Measurements from ENCODE around the gene FGFR4. TPM values are rescaled to one million over a fixed set of nuclear protein-coding genes. Genes with fewer than 3 reads are reported as not detected.

The FGFR4 gene
- total RNA-seq, 1 experiment from 2014 or later: 158 TPM

DNA sequence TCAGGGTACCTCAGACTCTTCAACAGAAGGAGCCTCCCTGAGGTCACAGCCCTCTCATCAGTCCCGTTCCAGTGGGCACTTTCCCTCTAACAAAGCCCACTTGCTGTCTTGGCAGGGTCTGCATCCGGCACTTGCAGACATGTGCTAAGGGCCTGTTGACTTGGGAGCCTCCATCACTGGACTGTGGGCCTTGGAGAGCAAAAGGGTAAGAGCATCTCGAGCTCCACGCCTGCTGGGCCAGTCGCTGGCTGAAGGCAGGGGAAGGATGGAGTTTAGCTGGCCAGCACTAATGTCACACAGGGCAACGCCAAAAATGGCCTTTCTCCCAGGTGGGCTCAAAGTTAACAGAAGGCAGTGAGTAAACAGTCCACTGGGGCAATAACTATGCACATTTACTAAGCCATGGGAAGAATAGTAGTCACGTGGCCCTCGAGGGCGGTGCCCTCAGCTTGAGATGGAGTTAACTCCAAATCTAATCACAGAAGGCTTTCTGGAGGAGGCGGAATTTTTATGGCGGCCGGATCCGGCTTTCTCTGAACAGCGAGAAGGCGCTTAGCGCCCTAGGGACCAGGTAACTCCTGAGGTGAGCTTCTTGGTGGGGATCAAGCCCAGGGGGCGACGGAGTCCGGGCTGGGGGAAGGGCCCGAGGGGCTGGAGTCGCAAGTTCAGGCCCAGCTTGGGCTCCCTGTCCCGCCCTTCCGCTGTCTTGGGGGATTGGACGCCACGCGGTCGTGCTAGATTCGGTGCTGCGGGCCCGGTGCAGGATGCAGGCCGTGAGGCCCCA is 44.8 kb downstream of the FGFR4 start:
- DNase-seq (ENCODE audit: low spot score): no peak

DNA sequence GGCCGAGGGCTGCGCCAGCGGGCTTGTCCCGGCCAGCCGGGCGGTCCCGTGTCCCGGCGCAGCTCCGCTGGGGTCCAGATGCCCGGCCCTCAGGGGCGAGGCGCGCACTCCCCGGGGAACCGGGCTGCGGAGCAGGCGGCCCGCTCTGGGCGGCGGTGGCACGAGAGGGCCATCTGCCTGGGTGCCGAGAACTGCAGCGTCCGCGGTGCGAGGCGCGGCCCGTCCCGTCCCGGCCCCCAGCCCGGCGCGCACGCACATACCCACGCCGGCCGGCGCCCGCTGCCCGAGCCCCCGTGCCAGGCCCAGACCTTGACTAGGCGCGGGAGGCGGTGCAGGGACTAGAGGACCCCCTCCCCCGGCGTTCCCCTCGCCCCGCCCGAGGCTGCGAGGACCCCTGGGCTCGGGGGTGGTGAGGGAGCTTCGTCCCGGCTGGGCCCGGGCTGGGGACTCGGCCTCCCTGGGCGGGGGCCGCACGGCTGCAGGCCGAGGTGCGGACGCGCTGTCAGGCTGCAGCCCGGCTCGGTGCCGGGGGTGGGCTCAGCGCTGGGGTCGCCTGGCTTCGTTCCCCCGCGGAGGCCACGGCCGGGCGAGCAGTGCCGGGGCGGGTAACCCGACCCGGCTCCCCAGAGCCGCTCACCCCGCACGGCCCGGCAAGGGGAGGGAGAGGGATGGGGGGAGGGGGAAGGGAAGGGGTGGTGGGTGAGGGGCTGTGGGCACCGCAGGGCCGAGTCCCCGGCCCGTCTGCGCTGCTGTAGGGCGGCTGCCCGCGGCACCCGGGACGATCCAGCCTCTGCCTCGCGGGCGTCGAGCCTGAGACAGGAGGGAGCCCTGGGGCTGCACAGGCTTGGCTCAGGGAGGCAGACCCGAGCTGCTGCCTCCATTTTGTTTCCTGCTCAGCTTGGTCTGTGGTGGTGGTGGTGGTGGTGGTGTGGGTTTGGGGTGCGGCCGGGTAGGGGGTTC is 45.7 kb downstream of the FGFR4 start:
- DNase-seq (ENCODE audit: low spot score): no peak

DNA sequence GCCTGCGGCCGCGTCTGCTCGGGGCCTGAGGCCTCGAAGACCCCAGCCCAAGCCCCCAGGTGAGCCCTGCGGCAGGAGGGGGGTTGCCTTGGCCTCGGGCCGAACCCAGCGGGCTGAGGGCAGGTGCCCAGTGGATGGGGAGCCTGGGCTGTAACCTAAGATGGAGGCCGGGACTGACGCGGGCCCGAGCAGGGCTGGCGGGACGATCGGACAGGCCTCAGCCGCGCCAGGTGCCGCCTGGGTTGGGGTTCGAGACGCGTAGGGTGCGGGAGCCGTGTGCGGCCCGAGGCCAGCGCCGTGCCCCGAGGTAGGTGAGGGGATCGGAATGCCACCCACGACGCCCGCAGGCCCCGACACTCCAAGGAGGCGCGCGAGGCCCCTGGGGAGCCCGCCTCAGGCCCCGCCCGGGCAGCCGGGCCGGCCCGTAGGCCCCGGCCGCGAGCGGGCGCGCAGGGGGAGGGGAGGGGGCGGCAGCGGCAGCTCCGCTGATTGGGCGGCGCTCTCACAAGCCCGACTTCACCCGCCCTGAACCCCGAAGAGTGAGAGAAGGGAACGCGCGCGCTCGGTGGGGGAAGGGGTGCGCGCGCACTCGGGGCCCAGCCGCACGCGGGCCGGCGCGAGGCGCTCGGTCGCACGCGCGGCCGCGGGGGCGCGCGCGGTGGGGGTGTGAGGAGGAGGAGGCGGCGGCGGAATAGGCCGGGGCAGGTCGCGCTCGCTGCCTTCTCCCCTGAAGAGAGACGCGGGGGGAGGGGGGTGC is 46.6 kb downstream of the FGFR4 start, which contains the start of gene NSD1:
Gene NSD1 (plus strand): TSS at position 678 of the 757 bp plus-strand sequence. CDS start 1,331 bp downstream, outside the sequence.
- DNase-seq (ENCODE audit: low spot score): peak; percentile 86

DNA sequence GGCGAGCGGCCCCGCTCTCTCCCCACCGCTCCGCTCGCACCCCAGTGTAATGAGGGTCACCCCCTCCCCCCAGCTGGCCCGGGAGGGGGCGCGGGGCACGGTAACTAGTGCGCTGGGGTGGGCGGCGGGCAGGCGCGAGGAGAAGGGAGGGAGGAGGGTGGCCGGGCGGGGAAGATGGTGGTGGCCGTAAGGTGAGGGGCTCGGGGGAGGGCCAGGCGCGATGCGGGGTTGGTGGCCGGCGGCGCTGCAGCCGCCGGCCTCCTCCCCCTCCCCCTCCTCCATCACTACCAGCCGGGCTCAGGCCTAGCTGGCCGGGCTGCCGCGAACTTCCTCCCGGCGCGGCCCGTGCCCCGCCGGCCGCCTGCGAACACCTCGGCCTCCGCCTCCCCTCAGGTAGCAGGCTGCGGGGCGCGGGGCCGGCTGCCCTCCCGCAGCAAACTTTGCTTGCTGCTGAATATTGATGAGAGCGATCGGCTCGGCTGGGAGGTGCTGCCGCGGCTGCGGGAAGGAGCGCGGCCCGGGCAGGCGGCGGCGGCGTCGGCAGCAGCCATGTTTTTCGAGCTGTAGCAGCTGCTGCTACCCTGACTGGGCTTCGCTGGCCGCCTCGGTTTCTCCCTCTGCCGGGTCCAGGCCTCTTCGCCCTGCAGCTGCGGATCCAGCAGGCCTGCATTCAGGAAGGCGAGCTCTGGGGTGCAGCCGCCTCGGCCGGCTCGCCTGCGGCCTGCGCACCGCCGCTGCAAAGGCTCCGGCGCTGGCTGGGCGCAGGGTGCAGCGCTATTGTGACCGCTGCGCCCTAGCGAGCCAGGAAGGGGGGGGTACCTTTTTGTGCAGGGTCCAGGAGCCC is 47.4 kb downstream of the FGFR4 start:
- DNase-seq (ENCODE audit: low spot score): peak; percentile 61

DNA sequence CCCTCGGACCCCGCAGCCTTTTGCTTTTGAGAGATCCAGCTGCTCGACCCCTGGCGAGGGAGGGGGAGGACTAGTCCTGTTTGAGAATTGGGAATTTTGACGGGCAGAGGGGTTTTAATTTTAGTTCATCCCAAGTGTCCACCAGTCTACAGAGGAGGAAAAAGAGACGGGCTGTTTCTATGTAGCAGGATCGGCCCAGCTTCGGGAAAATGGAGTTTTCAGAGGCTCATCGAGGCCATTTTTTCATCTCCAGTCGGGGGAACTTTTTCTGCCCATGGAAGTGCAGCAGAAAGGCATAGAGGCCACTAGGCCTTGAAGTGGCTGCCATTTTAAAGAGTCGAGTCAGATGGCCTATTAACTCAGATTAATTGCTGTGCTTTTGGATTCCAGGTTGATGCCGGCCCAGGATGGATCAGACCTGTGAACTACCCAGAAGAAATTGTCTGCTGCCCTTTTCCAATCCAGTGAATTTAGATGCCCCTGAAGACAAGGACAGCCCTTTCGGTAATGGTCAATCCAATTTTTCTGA is 48.0 kb downstream of the FGFR4 start:
- peak; percentile 26 for DNase-seq (ENCODE audit: low spot score)

DNA sequence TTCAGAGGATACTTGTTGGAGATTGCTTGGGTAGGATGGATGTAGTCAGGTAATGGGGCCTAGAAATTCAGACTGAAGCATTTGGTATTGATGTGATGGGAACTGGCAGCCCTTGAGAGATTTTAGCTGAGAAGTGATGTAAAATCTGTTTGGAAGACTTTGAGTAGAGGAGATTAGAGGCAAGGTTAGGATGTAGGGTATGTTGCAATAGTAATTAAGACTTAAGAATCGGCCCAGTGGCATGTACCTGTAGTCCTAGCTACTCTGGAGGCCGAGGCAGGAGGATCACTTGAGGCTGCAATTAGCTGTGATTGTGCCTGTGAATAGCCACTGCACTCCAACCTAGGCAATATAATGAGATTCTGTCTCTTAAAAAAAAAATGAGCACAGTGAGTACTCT is 53.6 kb downstream of the FGFR4 start:
- no peak for DNase-seq (ENCODE audit: low spot score)

DNA sequence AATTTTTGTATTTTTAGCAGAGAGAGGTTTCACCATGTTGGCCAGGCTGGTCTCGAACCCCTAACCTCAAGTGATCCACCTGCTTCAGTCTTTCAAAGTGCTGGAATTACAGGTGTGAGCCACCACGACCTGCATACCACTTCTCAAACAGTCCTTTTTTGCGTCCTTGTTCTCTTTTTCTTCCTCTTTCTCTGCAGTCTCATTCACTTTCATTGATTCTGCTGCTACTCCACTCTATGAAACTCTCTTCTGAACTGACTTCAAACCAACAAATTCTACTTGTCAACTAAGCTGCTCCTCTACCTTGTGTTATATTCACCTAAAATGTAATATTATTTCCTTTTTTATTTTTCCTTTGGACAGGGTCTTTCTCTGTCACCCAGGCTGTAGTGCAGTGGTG is 54.8 kb downstream of the FGFR4 start:
- DNase-seq (ENCODE audit: low spot score): no peak

DNA sequence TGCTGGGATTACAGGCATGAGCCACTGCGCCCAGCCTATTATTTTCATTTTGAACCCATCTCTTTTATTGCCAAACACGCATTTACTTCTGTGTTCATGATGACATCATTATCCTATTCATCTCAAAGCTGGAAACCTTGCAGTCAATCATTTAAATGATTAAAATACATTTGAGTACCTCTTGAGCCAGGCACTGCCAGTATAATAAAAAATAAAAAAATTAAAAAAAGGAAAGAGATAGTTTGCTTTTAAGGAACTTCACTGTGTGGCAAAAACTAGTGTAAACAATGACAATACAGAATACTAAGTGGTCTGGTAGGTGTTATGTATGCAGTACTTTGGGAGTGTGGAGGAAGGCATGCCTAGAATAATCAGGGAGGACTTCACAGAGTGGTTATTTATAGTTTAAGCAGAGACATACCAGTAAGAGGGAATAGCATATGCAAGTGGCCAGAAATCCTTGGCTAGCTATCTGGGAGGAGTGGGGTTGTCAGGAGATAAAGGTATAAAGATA is 55.4 kb downstream of the FGFR4 start:
- DNase-seq (ENCODE audit: low spot score): no peak

DNA sequence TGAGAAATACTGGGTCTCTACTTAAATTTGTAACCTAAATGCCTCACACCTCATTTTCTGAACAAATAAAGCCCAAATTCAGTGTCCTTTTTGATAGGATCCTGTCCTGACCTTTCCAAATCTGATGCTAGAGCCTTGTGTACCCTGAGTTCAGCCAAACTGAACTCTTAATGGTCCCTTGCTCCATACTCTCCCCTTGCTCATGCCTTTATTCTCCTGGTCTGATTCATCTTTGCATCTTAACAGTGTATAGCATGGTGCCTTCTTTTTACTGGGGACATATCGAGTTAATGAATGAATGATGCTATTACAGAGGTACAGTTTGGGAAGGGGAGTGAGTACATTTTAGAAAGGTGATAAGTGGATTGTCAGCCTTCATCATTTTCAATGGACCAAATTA is 56.1 kb downstream of the FGFR4 start:
- no peak for DNase-seq (ENCODE audit: low spot score)

DNA sequence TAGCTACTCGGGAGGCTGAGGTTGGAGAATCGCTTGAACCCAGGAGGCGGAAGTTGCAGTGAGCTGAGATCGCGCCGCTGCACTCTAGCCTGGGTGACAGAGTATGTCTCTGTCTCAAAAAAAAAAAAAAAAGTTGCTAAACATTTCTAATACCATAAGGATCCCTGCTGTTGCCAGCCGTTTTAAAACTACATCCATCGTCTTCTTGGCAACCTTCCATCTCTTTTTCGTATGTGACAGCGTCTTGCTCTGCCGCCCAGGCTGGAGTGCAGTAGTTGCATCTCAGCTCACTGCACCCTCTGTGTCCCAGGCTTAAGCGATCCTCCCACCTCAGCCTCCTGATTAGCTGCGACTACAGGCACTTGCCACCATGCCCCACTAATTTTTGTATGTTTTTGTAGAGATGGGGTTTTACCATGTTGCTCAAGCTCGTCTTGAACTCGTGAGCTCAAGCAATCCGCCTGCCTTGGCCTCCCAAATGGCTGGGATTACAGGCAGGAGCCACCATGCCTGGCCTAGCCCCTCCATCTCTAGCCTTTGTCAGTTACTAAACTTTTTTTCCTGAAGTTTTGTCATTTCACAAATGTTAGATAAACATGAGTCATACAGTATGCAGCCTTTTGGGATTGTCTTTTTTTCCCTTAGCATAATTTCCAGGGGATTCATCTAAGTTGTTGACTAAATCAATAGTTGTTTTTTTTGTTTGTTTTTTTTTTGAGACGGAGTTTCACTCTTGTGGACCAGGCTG is 60.4 kb downstream of the FGFR4 start:
- DNase-seq (ENCODE audit: low spot score): no peak

Other genes with a start within 250 kb of the FGFR4 start
- gene HK3, start 187.6 kb upstream of the FGFR4 start, total RNA-seq (2014; rRNA removed; shearing (Covaris generic)): not detected in 2 replicates
- gene UIMC1, start 80.1 kb upstream of the FGFR4 start, total RNA-seq (2014; rRNA removed; shearing (Covaris generic)): 21.0 and 24.1 TPM in 2 replicates
- 15.9 TPM in 2 replicates for gene ZNF346, start 64.2 kb upstream of the FGFR4 start, total RNA-seq (2014; rRNA removed; shearing (Covaris generic))
- 21.9 and 29.4 TPM in 2 replicates for gene NSD1, start 46.9 kb downstream of the FGFR4 start, total RNA-seq (2014; rRNA removed; shearing (Covaris generic))
- 33.7 and 33.8 TPM in 2 replicates for gene RAB24, start 216.8 kb downstream of the FGFR4 start, total RNA-seq (2014; rRNA removed; shearing (Covaris generic))
- 556 and 582 TPM in 2 replicates for gene PRELID1, start 216.9 kb downstream of the FGFR4 start, total RNA-seq (2014; rRNA removed; shearing (Covaris generic))
- gene MXD3, start 225.0 kb downstream of the FGFR4 start, total RNA-seq (2014; rRNA removed; shearing (Covaris generic)): 55.7 and 75.5 TPM in 2 replicates